AG09319 (cell line): ENCODE data around the gene JAG2.

ENCODE experiments used
- DNase-seq: peaks from one replicate; pipeline ENCODE4 v3.0.0-alpha.2; 2010; ENCODE audit warnings: low read depth; ENCODE audit errors: extremely low read depth
- TF ChIP-seq, protein P1 (sequence below): IDR thresholded peaks from 2 replicates; pipeline ENCODE4 v1.5.1; 2011; ENCODE audit warnings: low read depth, mild to moderate bottlenecking, inconsistent platforms, low read length, moderate library complexity

The JAG2 gene

DNA sequence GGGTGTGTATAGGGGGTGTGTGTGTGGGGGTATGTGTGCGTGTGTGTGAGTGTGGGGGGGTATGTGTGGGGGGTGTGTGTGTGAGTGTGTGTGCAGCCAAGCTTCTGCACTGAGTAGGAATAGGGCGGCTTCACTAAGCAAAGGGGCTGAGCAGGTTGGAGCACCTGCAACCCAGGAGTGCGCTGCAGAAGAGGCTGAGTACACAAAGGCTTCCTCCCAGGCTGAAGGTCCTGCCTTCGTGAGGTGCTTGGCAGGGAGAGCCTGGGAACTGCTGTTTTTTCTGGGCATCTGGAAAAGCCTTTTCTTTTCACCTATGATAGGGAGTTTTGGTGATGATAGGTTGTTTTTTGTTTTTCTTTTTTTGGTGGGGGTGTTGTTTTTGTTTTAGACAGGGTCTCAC, 18.5 kb upstream of the JAG2 start:
- TF ChIP-seq, protein P1, sequence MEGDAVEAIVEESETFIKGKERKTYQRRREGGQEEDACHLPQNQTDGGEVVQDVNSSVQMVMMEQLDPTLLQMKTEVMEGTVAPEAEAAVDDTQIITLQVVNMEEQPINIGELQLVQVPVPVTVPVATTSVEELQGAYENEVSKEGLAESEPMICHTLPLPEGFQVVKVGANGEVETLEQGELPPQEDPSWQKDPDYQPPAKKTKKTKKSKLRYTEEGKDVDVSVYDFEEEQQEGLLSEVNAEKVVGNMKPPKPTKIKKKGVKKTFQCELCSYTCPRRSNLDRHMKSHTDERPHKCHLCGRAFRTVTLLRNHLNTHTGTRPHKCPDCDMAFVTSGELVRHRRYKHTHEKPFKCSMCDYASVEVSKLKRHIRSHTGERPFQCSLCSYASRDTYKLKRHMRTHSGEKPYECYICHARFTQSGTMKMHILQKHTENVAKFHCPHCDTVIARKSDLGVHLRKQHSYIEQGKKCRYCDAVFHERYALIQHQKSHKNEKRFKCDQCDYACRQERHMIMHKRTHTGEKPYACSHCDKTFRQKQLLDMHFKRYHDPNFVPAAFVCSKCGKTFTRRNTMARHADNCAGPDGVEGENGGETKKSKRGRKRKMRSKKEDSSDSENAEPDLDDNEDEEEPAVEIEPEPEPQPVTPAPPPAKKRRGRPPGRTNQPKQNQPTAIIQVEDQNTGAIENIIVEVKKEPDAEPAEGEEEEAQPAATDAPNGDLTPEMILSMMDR = no peak
- no peak for DNase-seq

DNA sequence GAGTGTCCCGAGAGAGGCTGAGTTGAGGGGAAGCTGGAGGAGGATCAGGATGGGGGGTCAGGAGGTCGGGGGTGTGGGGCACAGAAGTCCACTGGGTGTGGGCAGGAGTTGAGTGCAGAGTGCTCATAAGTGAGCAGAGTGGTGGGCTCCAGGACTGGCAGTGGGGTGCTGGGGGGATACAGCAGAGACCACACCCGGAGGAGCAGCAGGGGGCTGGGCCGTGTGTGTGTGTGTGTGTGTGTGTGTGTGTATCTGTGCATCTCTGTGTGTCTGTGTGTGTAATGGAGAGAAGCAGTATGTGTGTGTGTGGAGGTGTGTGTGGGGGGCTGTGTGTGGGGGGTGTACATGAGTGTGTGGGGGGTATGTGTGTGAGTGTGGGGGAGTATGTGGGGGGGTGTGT, 17.4 kb upstream of the JAG2 start:
- TF ChIP-seq, protein P1 = no peak
- no peak for DNase-seq

DNA sequence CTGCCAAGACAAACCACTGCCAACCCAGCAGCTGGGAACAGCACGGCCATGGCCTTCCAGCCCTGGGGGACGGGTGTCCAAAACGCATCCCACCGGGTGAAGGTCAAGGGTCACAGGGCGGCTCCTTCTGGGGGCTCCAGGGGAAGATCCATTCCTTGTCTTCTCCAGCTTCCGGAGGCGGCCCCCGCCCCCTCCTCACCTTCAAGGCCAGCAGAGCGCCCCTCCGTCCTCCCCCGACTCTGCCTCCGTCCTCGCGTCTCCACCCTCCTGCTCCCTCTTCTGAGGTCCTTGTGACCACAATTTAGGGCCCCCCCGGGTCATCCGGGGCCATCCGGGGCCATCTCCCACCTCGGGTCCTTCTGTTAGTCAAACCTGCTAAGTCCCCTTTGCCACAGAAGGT, 16.4 kb upstream of the JAG2 start:
- TF ChIP-seq, protein P1 = no peak
- DNase-seq = no peak

DNA sequence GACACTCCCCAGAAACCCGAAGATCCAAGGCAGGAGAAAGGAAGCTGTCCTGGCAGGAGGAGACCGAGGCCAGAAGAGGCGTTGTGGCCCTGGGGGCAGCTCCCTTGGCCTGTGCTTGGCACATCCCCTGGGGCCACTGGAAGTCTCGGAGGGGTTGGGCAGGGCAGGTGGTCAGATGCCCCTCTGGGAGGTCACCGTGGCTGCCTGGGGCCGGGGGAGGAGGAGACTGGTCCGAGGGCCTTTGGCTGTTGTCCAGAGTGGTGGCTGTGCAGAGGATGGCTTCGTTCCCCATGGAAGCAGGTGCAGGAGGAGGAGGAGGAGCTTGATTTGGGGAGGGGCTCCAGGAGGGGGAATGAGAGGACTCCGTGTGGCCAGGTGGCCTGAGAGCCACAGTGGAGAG, 15.9 kb upstream of the JAG2 start:
- TF ChIP-seq, protein P1 = no peak
- DNase-seq = no peak

DNA sequence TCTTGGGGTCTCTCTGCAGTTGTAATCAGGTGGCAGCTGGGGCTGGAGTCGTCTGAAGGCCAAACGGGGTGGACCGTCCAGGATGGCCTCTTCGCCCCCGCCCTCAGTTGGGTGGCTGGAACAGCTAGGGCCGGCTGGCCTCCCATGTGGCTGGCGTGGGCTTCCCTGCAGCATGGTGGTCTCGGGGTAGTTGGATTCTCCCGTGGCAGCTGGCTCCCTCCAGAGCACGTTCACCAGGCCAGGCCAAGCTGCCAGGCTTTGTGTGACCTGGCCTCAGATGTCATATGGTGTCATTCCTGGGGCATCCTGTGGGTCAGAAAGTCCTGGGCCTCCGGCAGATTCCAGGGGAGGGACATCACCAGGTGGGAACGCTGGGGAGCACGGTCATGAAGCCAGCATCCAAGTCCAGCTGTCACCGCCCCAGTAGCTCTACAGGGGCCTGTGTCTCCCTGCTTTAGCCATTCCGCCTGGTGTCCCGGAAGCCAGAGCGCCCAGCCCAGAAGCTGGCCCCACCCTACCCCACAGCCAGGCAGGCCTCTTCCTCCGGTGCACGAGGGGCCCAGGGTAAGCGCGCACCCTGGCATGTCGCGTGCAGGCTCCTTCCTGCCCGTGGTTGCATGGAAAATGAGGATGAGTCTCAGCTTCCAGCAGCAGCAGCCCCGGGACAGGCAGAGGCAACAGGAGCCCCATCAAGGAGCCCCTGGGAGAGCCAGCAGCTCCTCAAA, 13.9 kb upstream of the JAG2 start:
- DNase-seq = no peak

DNA sequence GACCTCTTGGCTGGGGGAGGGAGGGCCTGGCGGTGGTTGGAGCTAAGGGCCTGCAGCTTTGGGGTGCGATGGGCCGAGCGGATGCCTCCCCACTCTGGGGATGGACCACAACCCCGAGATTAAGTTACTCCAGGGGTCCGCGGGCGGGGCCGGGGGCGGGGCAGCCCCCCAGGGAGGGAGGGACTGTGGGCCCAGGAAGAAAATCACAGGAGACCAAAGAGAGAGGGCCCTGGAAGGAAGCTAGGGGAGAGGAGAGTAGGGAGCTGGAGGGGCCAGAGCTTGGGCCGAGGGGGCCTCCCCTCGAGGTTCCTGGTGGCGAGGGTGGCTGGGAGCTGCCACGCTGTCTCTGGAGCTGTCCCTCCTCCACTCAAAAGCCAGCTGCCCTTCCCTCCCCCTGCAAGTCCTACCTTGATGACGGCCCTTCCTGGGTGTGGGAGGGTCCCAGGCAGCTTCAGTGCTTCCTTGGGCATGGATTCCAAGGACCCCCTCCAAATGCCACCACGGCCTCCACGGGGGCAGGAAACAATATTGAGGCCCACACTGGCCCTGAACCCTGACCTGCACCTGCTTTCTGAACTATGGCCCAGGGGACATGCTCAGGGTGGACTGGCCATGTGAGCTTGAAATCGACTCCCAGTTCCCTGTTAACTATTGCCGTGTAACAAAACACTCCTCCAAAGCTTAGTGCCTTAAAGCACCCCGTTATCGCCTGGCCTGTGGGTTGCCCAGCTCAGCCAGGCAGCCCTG, 13.1 kb upstream of the JAG2 start:
- TF ChIP-seq, protein P1 = no peak
- no peak for DNase-seq

More for the DNA sequence above, 13.9 kb upstream of the JAG2 start:
- TF ChIP-seq, protein P1 = no peak
